Measurements from ENCODE around the gene HIGD1A.

DNA sequence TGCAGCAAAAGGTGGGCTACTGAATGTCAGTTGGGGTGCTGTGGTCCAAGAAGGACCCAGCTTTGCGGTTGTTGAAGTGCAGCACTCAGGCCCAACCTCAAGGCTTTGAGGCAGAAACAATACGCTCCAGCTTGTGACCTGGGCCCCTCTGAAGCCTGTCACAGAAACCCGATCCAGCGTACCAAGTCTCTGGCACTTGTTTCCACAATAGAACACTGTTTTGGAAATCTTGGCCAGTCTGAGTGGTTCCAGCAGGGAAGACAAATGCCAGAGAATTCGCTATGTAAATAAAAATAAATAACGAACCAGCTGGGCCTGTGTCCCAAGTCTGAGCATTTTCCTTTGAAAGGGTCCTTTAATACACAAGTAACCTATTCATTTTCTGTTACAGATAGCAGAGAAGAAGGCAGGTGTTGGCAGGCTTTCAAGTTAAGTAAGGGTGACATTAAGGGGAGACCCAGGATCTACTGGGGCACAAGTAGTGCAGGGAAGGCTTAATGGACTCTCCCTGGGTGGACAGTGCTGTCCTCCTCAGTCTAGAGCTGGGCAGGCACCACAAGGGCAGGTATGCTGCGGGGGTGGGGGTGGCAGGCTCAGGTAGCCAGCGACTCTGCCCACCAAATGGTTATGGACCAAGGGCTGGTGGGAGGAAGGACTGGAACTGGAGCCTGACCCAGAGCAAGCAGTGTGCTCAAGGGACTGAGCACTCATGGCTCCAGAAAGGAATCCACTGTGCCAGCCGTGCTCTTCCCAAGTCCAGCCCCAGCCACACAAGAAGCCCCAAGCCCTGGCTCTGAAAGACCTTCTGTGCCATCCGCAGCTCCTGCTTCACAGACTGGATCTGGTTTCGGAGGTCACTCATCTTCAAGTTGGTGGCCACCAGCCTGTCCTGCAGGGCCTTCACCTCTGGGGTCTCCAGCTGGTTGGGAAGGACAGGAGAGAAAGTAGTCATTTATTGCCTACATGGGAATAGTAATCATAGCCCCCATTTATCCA lies 57.5 kb downstream of the HIGD1A start:
- TF ChIP-seq EZH2 (optimal IDR thresholded peaks at IDR 0.05; ENCODE audit: low read depth, low read length): no peak
- TF ChIP-seq, protein P1, sequence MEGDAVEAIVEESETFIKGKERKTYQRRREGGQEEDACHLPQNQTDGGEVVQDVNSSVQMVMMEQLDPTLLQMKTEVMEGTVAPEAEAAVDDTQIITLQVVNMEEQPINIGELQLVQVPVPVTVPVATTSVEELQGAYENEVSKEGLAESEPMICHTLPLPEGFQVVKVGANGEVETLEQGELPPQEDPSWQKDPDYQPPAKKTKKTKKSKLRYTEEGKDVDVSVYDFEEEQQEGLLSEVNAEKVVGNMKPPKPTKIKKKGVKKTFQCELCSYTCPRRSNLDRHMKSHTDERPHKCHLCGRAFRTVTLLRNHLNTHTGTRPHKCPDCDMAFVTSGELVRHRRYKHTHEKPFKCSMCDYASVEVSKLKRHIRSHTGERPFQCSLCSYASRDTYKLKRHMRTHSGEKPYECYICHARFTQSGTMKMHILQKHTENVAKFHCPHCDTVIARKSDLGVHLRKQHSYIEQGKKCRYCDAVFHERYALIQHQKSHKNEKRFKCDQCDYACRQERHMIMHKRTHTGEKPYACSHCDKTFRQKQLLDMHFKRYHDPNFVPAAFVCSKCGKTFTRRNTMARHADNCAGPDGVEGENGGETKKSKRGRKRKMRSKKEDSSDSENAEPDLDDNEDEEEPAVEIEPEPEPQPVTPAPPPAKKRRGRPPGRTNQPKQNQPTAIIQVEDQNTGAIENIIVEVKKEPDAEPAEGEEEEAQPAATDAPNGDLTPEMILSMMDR (IDR thresholded peaks at IDR 0.05; ENCODE audit: low read length): no peak
- TF ChIP-seq EZH2phosphoT487 (IDR thresholded peaks at IDR 0.05; ENCODE audit: low read length): no peak

Data from MM.1S (cell line).